ENCODE measurements around the gene DYNC1I1.
A peak's percentile ranks its signal among the peaks of the same experiment; 100 is the strongest.

DYNC1I1 gene

DNA sequence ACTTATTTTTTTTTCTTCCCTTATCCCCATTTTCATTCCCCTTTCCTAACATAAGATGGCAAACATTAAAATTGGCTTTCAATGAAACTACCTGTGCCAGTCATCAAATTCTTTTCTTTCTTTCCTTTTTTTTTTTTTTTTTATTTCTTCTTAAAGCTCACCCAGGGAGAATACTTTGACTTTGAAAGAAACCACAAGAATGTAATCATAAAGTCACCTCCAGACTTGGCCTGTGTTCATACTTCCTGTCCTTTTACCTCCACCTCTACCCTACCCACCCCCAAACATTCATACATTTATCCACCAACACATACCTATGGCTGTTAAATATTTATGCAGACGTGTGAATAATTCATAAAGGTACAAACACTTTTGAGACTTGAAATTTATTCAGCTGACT is 295.0 kb downstream of the DYNC1I1 start:
- no peak overlapping the region for H3K9ac ChIP-seq
- no peaks in the 10 kb centered on the region for H3K79me2 ChIP-seq (ENCODE audit: insufficient read depth, low read depth)
- H3K4me2 ChIP-seq, result no peak overlapping the region
- no peak overlapping the region for H3K4me3 ChIP-seq (IDR thresholded peaks at IDR 0.05; ENCODE audit: insufficient read depth, low read depth, low read length)
- no peak overlapping the region for H2AFZ ChIP-seq (ENCODE audit: low read depth)
- no peaks in the 10 kb centered on the region for H3K27me3 ChIP-seq (ENCODE audit: insufficient read depth, low read depth)
- no peak overlapping the region for H3K27ac ChIP-seq
- no peaks in the 10 kb centered on the region for H3K36me3 ChIP-seq (ENCODE audit: insufficient read depth)
- TF ChIP-seq, protein P1, sequence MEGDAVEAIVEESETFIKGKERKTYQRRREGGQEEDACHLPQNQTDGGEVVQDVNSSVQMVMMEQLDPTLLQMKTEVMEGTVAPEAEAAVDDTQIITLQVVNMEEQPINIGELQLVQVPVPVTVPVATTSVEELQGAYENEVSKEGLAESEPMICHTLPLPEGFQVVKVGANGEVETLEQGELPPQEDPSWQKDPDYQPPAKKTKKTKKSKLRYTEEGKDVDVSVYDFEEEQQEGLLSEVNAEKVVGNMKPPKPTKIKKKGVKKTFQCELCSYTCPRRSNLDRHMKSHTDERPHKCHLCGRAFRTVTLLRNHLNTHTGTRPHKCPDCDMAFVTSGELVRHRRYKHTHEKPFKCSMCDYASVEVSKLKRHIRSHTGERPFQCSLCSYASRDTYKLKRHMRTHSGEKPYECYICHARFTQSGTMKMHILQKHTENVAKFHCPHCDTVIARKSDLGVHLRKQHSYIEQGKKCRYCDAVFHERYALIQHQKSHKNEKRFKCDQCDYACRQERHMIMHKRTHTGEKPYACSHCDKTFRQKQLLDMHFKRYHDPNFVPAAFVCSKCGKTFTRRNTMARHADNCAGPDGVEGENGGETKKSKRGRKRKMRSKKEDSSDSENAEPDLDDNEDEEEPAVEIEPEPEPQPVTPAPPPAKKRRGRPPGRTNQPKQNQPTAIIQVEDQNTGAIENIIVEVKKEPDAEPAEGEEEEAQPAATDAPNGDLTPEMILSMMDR (conservative IDR thresholded peaks at IDR 0.05; ENCODE audit: low read depth, low read length), result no peak
- no peaks in the 10 kb centered on the region for H4K20me1 ChIP-seq (ENCODE audit: insufficient read depth)
- H3K4me1 ChIP-seq (ENCODE audit: low read depth, poor library complexity, severe bottlenecking), result peaks cover 7% of the 10 kb centered on the region

DNA sequence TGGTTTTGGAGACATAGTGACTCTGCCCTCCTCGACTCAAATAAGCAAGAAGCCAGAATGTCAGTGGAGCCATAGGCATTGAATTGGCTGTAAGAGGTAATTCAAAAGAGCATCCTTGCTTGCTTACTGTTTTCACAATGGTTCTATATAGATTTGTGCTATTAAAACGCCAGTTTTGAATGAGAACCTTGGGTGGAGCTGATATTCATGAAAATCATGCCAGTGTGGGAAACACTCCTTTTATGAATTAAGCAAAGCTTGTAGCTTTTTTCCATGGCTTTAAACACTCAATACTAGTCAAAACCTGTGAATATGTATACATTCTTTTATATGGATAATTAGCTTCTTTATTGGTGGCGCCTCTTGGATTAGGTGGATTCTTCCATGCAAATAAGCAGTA is 297.0 kb downstream of the DYNC1I1 start:
- H3K79me2 ChIP-seq (ENCODE audit: insufficient read depth, low read depth), result no peaks in the 10 kb centered on the region
- peaks cover 7% of the 10 kb centered on the region for H3K4me1 ChIP-seq (ENCODE audit: low read depth, poor library complexity, severe bottlenecking)
- H3K27me3 ChIP-seq (ENCODE audit: insufficient read depth, low read depth), result no peaks in the 10 kb centered on the region
- no peak overlapping the region for H3K9ac ChIP-seq
- H2AFZ ChIP-seq (ENCODE audit: low read depth), result no peak overlapping the region
- TF ChIP-seq, protein P1 (conservative IDR thresholded peaks at IDR 0.05; ENCODE audit: low read depth, low read length), result no peak
- H3K4me2 ChIP-seq, result no peak overlapping the region
- H3K27ac ChIP-seq, result no peak overlapping the region
- H4K20me1 ChIP-seq (ENCODE audit: insufficient read depth), result no peaks in the 10 kb centered on the region
- H3K36me3 ChIP-seq (ENCODE audit: insufficient read depth), result no peaks in the 10 kb centered on the region
- H3K4me3 ChIP-seq (IDR thresholded peaks at IDR 0.05; ENCODE audit: insufficient read depth, low read depth, low read length), result no peak overlapping the region

DNA sequence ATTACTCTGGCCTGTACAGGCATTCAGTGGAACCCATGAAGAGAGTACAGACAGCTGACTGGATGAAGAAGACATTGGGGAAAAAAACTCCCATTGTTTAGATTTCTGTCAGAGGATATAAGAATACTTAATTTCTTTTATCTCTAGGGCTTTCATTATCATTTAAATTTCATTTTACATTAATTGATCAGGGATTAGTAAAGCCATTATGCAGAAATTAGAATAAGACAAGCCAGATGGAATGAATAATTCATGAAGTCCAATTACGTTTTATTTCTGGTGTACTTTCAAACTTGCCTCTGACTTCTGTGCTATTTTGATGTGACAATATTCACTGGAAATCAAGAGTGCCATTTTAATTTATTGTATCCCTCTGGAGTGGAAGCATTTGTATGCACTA is 302.5 kb downstream of the DYNC1I1 start:
- H4K20me1 ChIP-seq (ENCODE audit: insufficient read depth), result no peaks in the 10 kb centered on the region
- no peak overlapping the region for H3K27ac ChIP-seq
- no peaks in the 10 kb centered on the region for H3K27me3 ChIP-seq (ENCODE audit: insufficient read depth, low read depth)
- H3K36me3 ChIP-seq (ENCODE audit: insufficient read depth), result no peaks in the 10 kb centered on the region
- H3K4me1 ChIP-seq (ENCODE audit: low read depth, poor library complexity, severe bottlenecking), result no peaks in the 10 kb centered on the region
- no peak overlapping the region for H3K4me3 ChIP-seq (IDR thresholded peaks at IDR 0.05; ENCODE audit: insufficient read depth, low read depth, low read length)
- no peak overlapping the region for H2AFZ ChIP-seq (ENCODE audit: low read depth)
- no peak overlapping the region for H3K4me2 ChIP-seq
- H3K79me2 ChIP-seq (ENCODE audit: insufficient read depth, low read depth), result no peaks in the 10 kb centered on the region
- TF ChIP-seq, protein P1 (conservative IDR thresholded peaks at IDR 0.05; ENCODE audit: low read depth, low read length), result no peak
- H3K9ac ChIP-seq, result no peak overlapping the region

DNA sequence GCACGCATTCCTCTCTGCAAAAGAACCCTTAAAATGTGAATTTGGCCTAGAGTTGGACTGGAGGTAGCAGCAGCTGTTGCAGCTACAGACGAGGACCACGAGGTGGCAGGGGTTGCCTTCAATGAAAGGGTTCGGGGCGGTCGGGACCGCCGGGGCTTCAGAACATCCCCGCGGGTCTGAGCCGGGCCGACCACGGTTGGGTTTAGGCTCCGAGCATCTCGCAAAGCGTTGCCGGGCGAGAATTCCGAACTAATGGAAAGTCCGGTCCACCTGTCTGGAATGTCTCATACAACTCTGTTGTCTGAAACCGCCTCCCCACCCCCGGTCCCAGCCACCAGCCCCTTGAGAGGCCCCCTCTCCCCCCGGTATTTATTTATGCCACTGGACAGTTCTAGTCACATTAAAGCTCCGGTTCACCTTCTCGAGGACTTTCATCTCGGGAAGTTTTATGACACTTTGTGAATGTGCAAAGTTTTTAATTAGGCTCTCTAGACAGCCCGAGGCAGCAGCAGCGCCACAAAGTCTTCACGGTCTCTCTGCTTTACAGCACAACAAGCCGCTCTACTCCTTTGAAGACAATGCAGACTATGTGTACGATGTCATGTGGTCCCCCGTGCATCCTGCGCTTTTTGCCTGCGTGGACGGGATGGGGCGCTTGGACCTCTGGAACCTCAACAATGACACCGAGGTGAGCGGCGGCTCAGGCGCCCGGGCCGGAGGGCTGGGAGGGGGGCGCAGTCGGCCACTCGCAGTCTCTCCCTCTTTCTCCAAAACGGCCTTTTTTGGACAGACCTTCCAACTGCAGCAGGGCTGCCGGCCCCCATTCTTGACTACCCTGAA is 303.4 kb downstream of the DYNC1I1 start:
- no peaks in the 10 kb centered on the region for H3K4me1 ChIP-seq (ENCODE audit: low read depth, poor library complexity, severe bottlenecking)
- no peaks in the 10 kb centered on the region for H3K27me3 ChIP-seq (ENCODE audit: insufficient read depth, low read depth)
- no peak overlapping the region for H3K27ac ChIP-seq
- H3K4me2 ChIP-seq, result peak overlapping the region; percentile 36; the same call in 1 of the 2 replicates
- H4K20me1 ChIP-seq (ENCODE audit: insufficient read depth), result no peaks in the 10 kb centered on the region
- H3K36me3 ChIP-seq (ENCODE audit: insufficient read depth), result no peaks in the 10 kb centered on the region
- no peaks in the 10 kb centered on the region for H3K79me2 ChIP-seq (ENCODE audit: insufficient read depth, low read depth)
- peak overlapping the region; percentile 8; the same call in 1 of the 2 replicates for H2AFZ ChIP-seq (ENCODE audit: low read depth)
- no peak overlapping the region for H3K9ac ChIP-seq
- TF ChIP-seq, protein P1 (conservative IDR thresholded peaks at IDR 0.05; ENCODE audit: low read depth, low read length), result peak; percentile 85
- H3K4me3 ChIP-seq (IDR thresholded peaks at IDR 0.05; ENCODE audit: insufficient read depth, low read depth, low read length), result no peak overlapping the region

All from KMS-11 (cell line).